Activated naive CD4-positive, alpha-beta T cell treated with anti-CD3 and anti-CD28 coated beads, Interleukin-2, amount 50 U/mL, for 72 hours (primary cell): Measurements from ENCODE around the gene CD19. TPM values are rescaled to one million over a fixed set of nuclear protein-coding genes. Genes with fewer than 3 reads are reported as not detected.
A peak's percentile ranks its signal among the peaks of the same experiment; 100 is the strongest.
"Not testable (repeated sequence)": the region's sequence is repeated elsewhere in the genome, so short reads cannot be mapped to it uniquely, and the experiment has no call there.

Source experiments
- ATAC-seq, 2 donors: fragments of 150-1000 bp; cut with Tn5 transposase; 2 replicates each; pipeline ENCODE4 v1.10.0; 2021; ENCODE audit warnings: mild to moderate bottlenecking in 2 of 2, moderate library complexity in 2 of 2
- DNase-seq, 2 donors: peaks; one replicate each; pipeline ENCODE4 v3.0.0; 2021 to 2022; ENCODE audit warnings: low spot score in 2 of 2
- H3K27ac Mint-ChIP-seq, 2 donors: one replicate each; pipeline ENCODE4 v1.8.0; 2022; ENCODE audit warnings: mild to moderate bottlenecking in 2 of 2, mixed read lengths in 2 of 2
- H3K36me3 Mint-ChIP-seq, 2 donors: one replicate each; pipeline ENCODE4 v1.8.0; 2022; ENCODE audit warnings: mixed read lengths in 2 of 2
- H3K9me3 Mint-ChIP-seq, 2 donors: one replicate each; pipeline ENCODE4 v1.8.0; 2022; ENCODE audit warnings: mixed read lengths in 2 of 2
- total RNA-seq, 2 donors: library from RNA; stranded (reverse); gene quantifications; one replicate each; pipeline ENCODE4 v1.2.3, GENCODE V29; 2022

CD19 gene
- total RNA-seq, 2 donors from 2014 or later: 0.32 to 1.2 TPM

DNA sequence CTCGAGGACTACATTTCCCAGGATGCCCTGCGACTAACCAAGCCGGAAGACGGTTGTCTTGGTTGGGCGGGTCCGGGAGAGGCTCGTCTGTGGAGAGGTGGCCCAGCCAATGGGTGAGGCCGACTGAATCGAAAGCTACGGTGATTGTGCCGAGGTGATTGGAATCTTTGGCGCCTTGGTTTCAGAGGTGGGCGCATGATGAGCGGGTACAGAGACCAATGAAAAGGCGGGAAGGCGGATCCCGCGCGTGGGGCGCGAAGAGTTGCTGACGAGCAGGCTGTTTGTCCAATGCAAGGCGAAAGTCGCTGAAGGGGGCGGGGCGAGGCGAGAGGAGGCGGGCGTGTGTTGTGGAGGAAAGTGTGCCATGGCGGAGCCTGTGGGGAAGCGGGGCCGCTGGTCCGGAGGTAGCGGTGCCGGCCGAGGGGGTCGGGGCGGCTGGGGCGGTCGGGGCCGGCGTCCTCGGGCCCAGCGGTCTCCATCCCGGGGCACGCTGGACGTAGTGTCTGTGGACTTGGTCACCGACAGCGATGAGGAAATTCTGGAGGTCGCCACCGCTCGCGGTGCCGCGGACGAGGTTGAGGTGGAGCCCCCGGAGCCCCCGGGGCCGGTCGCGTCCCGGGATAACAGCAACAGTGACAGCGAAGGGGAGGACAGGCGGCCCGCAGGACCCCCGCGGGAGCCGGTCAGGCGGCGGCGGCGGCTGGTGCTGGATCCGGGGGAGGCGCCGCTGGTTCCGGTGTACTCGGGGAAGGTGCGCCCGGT lies 19.1 kb downstream of the CD19 start, which contains the start of gene NFATC2IP:
Gene NFATC2IP (plus strand): TSS at position 290 of the 762 bp plus-strand sequence. CDS start 75 bp downstream, at position 365.
- ATAC-seq (peak; percentile 97 to 98), DNase-seq (peak; percentile 99 to 100)
- Mint-ChIP-seq H3K36me3 (peaks cover 18 to 19% of the 10 kb centered on the region in 2 donors), H3K27ac (peak within 1 kb of the TSS; percentile 94 to 96), H3K9me3 (no peaks in the 10 kb centered on the region)

DNA sequence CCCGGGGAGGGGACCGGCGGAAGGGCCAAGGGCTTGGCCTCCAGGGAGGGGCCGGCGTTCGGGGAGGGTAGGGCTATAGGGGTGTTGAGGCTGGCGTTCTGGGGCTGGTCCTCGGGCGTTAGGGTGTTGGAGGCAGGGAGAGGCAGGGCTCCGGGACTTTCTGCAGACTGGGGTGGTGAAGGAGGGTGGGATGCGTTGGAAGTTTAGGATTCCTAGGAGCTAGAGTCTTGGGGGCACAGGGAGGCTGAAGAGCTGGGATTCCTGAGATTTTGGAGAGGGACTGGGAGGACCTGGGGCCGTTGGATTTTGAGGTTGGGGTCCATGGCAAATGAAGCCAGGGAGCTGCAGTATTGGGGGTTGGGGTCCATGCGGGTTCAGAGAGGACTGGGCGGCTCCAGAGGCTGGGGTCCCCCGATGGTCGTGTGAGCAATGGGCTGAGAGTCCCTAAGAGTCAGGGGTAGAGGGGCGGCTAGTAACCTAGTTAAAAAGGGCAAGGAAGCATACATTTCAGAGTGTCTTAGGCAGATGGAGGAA lies 19.7 kb downstream of the CD19 start:
- ATAC-seq (no peak), DNase-seq (no peak)
- Mint-ChIP-seq H3K9me3 (no peaks in the 10 kb centered on the region), H3K36me3 (peaks cover 18 to 22% of the 10 kb centered on the region in 2 donors), H3K27ac (peak overlapping the region; percentile 94 to 96)

GRCh38 chr16:28958216-28958615 lies 26.4 kb downstream of the CD19 start:
- ATAC-seq (no peak), DNase-seq (no peak)
- H3K9me3 Mint-ChIP-seq: no peaks in the 10 kb centered on the region
- peaks cover 11 to 14% of the 10 kb centered on the region in 2 donors for H3K36me3 Mint-ChIP-seq
- peak overlapping the region in 1 of 2 donors; percentile 55 for H3K27ac Mint-ChIP-seq

- DNase-seq (no peak), ATAC-seq (no peak)
- peaks cover 11 to 19% of the 10 kb centered on the region in 2 donors for H3K36me3 Mint-ChIP-seq
- H3K9me3 Mint-ChIP-seq: no peaks in the 10 kb centered on the region
- no peak overlapping the region for H3K27ac Mint-ChIP-seq
Observed at GRCh38 chr16:28958836-28959235, 27.1 kb downstream of the CD19 start.

DNA sequence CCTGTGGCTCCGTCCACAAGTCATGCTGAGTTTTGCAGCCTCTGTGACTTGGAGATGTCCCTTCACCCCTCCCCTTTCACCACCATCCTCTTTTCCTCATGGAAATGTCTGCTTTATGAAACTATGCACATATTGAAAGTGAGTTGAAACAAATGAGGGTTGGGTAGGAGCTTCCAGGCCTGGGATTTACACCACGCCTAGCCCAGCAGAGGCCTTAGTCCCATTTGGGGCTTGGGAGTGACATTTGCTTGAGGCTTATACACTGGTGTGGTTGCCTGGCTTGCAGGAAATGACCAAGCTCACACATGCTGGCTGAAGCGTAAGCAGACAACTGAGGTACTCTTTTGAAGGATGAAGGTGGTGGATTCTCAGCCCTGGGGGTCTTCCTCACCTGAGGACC lies 32.3 kb downstream of the CD19 start:
- Mint-ChIP-seq H3K9me3 (no peaks in the 10 kb centered on the region), H3K27ac (no peak overlapping the region), H3K36me3 (peaks cover 11 to 15% of the 10 kb centered on the region in 2 donors)
- DNase-seq (no peak), ATAC-seq (no peak)

DNA sequence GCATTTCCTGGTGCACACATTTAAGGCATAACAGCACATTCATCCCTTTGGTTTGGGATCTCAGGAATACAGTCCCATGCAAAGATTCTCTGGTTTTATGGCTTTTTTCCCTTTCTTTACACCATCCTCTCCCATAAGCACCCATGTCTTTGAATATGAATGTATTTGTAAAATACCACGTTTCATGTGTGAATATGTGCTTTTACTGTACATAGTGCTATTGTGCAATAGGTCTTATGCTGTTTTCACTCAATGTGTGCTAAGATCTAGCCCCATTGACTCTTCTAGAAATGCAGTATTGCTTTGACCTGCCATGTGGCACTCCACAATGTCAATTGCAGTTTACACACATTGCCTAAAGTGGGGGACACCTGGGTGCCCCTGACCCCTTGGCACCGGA lies 32.7 kb downstream of the CD19 start:
- ATAC-seq (no peak), DNase-seq (no peak)
- Mint-ChIP-seq H3K27ac (no peak overlapping the region), H3K36me3 (peaks cover 11 to 15% of the 10 kb centered on the region in 2 donors), H3K9me3 (no peaks in the 10 kb centered on the region)

DNA sequence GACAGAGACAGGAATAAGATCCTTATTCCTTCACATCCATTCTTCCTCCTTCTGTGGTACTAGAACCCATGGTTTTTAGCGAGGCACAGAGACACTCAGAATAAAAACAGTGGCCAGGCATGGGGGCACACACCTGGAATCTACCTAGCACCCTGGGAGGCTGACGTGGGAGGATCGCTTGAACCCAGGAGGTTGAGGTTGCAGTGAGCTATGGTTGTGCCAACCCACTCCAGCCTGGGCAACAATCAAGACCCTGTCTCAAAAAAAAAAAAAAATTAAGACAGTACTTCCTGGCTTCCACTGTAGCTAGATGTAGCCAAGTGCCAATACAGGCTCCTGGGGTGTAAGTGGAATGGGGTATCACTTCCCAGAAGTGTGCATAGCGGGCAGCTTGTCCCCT lies 35.4 kb downstream of the CD19 start:
- DNase-seq (no peak), ATAC-seq (no peak)
- Mint-ChIP-seq H3K9me3 (no peaks in the 10 kb centered on the region), H3K36me3 (peaks cover 0 to 15% of the 10 kb centered on the region in 2 donors), H3K27ac (peak overlapping the region in 1 of 2 donors; percentile 44)

DNA sequence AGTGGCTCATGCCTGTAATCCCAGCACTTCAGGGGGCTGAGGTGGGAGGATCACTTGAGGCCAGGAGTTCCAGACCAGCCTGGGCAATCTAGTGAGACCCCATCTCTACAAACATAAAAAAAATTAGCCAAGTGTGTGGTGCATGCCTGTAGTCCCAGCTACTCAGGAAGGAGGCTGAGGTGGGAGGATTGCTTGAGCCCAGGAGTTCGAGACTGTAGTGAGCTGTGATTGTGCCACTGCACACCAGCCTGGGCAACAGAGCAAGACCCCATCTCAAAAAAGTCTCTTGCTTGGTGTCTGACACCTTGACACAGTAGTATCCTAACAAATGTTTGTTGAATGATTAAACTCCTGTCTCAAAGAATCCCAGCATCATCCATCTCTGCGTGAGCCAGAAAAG lies 37.9 kb downstream of the CD19 start:
- H3K27ac Mint-ChIP-seq: peak overlapping the region in 1 of 2 donors; percentile 89

GRCh38 chr16:28974007-28974436 lies 42.3 kb downstream of the CD19 start:
- Mint-ChIP-seq H3K36me3 (peaks cover 5 to 6% of the 10 kb centered on the region in 2 donors), H3K27ac (peak overlapping the region; percentile 90 to 99), H3K9me3 (no peaks in the 10 kb centered on the region)
- DNase-seq (no peak), ATAC-seq (peak; percentile 16 to 17)

More for the DNA sequence above, 37.9 kb downstream of the CD19 start:
- not testable (repeated sequence) for DNase-seq, ATAC-seq, H3K36me3 Mint-ChIP-seq, H3K9me3 Mint-ChIP-seq

- DNase-seq: peak; percentile 92 to 97
- Mint-ChIP-seq H3K27ac (peak within 1 kb of the TSS; percentile 90 to 99), H3K9me3 (no peaks in the 10 kb centered on the region), H3K36me3 (peaks cover 5 to 6% of the 10 kb centered on the region in 2 donors)
- ATAC-seq: peak; percentile 93 to 96
Observed at GRCh38 chr16:28974437-28975157, 42.8 kb downstream of the CD19 start, which contains the start of gene SPNS1. Gene SPNS1 (plus strand): TSS chr16:28974778. CDS start chr16:28975152, 374 bp downstream.

GRCh38 chr16:28975158-28975599 lies 43.4 kb downstream of the CD19 start:
- ATAC-seq (peak in 1 of 2 donors; percentile 5), DNase-seq (no peak)
- peaks cover 5 to 6% of the 10 kb centered on the region in 2 donors for H3K36me3 Mint-ChIP-seq
- peak overlapping the region; percentile 89 to 90 for H3K27ac Mint-ChIP-seq
- no peaks in the 10 kb centered on the region for H3K9me3 Mint-ChIP-seq

DNA sequence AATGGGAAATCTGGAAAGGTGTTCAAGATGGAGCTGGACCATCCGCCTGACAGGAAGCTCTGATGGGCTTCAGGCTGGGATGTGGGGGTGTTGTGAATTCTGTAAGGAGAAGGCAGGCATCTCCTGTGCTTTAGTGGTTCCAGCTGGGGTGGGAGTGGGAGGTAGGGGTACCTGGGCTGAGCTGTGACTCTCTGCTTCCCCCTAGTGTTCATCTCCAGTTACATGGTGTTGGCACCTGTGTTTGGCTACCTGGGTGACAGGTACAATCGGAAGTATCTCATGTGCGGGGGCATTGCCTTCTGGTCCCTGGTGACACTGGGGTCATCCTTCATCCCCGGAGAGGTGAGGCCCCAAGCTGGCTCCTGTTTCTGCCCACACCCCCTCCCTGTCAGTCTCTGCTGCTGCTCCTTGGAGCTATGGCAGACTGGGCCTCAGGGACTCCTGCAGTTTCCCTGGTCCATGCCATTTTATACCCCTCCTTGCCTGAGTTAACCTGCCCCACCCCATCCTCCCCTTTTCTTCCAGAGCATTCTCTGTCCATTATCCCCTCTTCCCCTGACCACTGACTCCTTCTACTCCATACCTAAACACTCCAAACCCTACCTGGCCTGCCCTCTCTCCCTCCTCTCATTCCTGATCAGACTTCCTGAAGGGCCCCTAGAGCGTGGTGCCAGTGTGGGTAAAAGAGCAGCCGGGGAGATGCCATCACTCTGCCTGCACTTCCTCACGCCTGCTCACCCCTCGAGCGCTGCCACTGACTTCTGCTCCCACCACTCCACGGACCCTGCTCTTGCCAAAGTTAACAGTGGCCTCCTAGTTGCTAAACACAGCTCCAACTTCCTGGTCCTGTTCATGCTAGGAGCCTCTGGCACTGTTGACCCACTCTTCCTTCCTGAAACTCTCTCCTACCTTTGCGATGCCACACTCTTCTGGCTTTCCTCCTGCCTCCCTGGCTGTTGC lies 46.2 kb downstream of the CD19 start:
- no peak for DNase-seq
- Mint-ChIP-seq H3K9me3 (peaks cover 0 to 7% of the 10 kb centered on the region in 2 donors), H3K36me3 (peaks cover 18 to 29% of the 10 kb centered on the region in 2 donors), H3K27ac (peak overlapping the region; percentile 2 to 39)
- no peak for ATAC-seq

GRCh38 chr16:28980330-28980729 lies 48.6 kb downstream of the CD19 start:
- H3K9me3 Mint-ChIP-seq, H3K27ac Mint-ChIP-seq, DNase-seq, ATAC-seq: not testable (repeated sequence)
- peaks cover 35 to 43% of the 10 kb centered on the region in 2 donors for H3K36me3 Mint-ChIP-seq

- DNase-seq: no peak
- H3K27ac Mint-ChIP-seq: no peak overlapping the region
- H3K36me3 Mint-ChIP-seq: peaks cover 37 to 44% of the 10 kb centered on the region in 2 donors
- H3K9me3 Mint-ChIP-seq: peaks cover 0 to 7% of the 10 kb centered on the region in 2 donors
- no peak for ATAC-seq
Observed at GRCh38 chr16:28980929-28981328, 49.2 kb downstream of the CD19 start.

- peak in 1 of 2 donors; percentile 72 for DNase-seq
- H3K36me3 Mint-ChIP-seq: peaks cover 43 to 50% of the 10 kb centered on the region in 2 donors
- peaks cover 0 to 7% of the 10 kb centered on the region in 2 donors for H3K9me3 Mint-ChIP-seq
- peak overlapping the region in 1 of 2 donors; percentile 68 for H3K27ac Mint-ChIP-seq
- ATAC-seq: no peak
Observed at GRCh38 chr16:28981517-28981916, 49.7 kb downstream of the CD19 start.

GRCh38 chr16:28982418-28982817 lies 50.6 kb downstream of the CD19 start:
- H3K27ac Mint-ChIP-seq: peak overlapping the region in 1 of 2 donors; percentile 68
- peaks cover 52 to 59% of the 10 kb centered on the region in 2 donors for H3K36me3 Mint-ChIP-seq
- peaks cover 4 to 12% of the 10 kb centered on the region in 2 donors for H3K9me3 Mint-ChIP-seq
- DNase-seq: no peak
- no peak for ATAC-seq
